GM19395 (cell line): ENCODE data around the gene IL4.
A peak's percentile ranks its signal among the peaks of the same experiment; 100 is the strongest.
"Not testable (repeated sequence)": the region's sequence is repeated elsewhere in the genome, so short reads cannot be mapped to it uniquely, and the experiment has no call there.

Source experiments
- ATAC-seq: cut with Tn5 transposase; IDR thresholded peaks from one replicate; pipeline ENCODE4 v1.9.1; 2021; ENCODE audit warnings: mild to moderate bottlenecking, moderate library complexity; ENCODE audit not compliant: unreplicated experiment

IL4 gene

DNA sequence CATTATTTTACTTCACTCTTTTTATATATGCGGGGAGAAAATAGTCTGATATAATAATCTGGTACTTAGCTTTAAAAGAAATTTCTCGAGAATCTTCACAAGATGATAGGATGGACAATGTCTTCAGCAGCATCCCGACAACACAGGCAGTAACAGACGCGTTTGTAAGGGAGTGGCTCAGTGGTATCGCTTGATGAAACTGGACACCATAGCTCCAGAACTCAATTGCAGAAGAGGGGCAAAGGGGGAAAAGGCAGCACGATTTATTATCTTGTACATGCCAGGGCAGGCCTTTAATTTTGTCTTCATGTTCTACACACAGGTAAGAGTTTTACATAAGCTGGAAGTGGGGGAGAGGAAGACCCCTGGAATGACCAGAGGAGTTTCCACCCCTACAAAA lies 15.7 kb downstream of the IL4 start:
- ATAC-seq, result no peak

DNA sequence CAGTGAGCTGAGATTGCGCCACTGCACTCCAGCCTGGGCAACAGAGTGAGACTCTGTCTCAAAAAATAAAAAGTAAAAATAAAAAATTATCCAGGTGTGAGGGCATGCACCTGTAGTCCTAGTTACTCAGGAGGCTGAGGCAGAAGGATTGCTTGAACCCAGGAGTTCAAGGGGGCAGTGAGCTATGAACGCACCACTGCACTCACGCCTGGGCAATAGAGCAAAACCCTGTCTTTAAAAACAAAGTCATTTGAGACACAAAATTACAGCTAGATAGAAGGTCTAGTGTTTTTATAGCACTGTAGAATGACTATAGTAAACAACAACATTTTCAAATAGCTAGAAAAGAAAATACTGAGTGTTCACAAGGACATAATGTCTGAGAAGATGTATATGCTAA lies 16.4 kb downstream of the IL4 start:
- no peak for ATAC-seq

DNA sequence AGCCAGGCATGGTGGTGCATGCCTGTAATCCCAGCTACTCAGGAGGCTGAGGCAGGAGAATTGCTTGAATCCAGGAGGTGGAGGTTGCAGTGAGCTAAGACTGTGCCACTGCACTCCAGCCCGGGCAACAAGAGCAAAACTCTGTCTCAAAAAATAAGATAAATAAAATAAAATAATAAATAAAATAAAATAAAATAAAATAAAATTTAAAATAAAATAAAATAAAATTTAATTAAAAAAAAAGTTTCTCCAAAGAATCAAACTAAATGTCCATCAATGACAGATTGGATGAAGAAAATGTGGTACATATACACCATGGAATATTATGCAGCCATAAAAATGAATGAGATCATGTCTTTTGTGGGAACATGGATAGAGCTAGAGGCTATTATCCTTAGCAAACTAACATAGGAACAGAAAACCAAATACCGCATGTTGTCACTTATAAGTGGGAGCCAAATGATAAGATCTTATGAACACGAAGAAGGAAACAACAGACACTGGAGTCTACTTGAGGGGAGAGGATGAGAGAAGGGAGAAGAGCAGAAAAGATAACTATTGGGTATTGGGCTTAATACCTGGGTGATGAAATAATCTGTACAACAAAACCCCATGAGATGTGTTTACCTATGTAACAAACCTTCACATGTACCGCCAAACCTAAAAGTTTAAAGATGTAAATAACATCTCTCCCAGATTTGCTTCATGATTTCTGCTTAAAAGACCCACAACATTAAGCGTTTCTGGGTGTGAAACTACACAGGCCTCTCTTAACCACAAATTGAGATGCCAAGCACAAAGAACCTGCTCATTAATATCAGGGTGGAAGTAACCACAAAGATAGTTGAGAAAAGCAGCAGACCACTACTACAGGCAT lies 18.2 kb downstream of the IL4 start:
- ATAC-seq, result not testable (repeated sequence)

DNA sequence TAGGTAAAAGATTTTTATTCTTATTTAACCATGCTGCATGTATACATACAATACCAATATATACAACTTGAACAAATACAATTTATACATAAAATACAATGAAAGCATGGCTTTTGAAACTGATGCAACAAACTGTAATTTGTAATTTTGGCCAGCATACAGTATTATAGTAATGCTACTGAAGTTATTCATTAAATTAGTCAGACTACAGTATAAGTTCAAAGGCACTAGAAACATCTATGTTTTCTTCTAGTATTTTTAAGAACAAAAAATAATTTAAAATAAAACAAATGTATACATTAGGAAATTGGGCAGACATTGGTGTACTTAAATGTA lies 18.8 kb downstream of the IL4 start:
- no peak for ATAC-seq

DNA sequence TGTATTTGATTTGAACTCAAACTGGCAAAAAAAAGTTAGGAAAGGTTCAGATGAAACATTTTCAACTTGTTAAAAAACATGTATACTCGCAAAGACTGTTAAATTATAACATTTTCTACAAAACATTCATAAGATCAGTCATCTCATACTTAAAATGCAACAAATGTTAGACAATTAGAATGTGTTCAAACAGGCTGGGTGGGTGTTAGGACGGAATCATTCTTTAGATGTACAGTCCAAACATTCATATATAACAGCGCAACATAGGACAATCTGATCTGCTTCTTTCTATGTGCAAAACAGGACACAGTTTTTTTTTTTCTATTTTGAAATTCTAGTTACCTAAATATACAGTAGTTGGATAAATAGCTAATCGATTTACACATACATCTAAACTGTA lies 22.2 kb downstream of the IL4 start:
- no peak for ATAC-seq

DNA sequence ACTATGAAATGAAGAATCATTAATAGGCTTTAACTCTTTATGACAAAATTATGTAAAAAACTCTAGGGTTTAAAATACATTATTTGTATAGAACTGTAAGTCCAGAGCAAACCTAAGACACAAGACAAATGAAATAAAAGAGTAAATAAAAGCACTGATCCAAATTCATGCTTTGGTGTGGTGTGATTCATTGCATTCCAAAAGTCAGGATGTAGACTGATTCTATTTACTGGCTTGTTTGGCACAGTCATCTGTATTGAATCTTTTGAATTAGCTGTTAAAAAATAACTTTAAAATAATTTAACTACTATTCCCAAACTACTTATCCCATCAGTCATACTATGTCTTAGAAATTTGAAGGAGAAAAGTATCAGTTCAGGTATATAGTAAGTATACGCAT lies 31.1 kb downstream of the IL4 start:
- no peak for ATAC-seq

DNA sequence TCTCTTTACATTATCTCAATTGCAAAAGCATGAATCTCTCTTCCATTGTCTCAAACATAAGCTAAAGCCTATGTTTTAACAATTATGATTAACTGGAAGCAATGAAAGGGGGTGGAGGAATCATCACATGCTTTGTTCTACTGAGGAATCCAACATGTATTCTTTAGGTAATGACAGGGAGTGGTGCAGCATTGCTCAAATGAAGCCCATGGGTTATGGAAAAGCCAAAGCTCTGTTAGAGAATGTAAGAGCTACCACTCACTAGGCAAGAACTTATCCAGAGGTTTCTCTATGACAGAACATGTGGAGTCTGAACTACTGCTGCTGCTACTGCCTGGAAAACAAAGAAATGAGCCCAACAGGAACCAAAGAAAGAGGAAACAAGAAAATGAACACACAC lies 34.9 kb downstream of the IL4 start:
- ATAC-seq, result no peak

DNA sequence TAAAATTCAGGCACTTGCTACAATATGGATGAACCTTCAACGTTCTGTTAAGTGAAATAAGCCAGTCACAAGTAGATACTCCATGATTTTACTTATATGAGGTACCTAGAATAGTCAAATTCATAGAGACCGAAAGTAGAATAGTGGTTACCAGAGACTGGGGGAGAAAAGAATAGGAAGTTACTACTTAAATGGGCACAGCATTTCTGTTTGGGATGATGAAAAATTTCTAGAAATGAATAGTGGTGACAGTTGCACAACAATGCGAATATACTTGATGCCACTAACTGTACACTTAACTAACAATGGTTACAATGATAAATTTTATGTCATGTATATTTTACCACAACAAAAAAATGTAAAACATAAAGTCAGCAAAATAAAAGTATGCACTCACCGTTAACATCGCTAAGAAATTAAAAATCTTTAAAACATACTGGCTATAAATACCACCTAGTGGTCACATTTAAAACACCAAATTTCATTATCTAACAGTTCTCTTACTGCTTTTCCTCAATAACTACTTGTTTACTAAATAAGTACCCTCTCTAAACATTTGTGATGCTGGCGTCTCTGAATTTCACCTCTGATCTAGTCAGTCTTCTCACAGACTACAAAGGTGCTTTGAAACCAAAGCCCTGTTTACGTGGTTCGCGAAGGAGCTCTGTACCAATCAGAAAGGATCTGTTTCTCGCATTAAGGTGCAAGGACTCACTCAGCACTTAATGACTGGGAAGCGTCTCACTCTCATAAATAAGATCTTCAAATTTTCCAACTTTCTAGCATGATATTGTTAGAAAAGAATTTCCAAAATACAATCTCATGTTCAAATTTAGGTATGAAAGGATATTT lies 40.9 kb downstream of the IL4 start:
- ATAC-seq, result peak; percentile 52

DNA sequence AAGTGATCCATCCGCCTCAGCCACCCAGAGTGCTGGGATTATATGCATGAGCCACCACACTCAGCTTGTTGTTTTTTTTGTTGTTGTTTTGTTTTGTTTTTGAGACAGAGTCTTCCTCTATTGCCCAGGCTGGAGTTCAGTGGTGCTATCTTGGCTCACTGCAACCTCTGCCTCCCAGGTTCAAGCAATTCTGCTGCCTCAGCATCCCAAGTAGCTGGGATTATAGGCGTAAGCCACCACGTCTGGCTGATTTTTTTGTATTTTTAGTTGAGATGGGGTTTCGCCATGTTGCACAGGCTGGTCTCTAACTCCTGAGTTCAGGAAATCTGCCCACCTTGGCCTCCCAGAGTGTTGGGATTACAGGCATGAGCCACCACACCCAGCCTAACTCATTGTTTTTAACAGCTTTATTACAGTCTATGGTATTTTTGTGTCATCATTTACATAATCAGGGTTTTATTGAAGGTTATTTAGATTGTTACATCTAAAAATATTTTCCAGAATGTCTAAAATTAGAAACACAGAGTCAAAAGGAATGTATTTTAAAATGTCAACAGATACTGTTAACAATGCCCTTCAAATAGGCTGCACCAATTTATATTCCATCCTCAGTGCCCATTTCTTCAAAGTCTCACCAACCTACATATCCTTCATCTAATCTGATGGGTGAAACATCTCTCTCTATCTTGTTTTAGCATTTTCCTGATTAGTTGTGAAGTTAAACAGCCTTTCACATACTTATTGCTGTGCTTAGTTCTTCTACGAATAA lies 44.9 kb downstream of the IL4 start:
- no peak for ATAC-seq

DNA sequence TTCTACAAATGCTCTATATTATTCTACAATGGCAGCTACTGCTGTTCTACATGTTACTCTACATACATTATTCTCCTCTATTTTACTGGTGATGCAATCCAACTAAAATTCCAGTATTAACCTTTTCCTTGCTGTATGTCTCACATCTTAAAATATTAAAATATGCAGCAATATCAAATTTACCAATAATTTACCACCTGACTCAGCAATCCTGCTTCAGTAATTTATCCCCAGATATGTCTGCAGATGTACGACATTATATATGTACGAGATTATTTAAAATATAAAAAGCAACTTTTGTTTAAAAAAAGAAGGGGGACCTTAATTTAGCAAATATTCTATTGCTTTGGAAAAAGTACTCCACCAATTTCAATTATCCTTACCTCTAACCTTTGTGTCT lies 52.0 kb downstream of the IL4 start:
- no peak for ATAC-seq

DNA sequence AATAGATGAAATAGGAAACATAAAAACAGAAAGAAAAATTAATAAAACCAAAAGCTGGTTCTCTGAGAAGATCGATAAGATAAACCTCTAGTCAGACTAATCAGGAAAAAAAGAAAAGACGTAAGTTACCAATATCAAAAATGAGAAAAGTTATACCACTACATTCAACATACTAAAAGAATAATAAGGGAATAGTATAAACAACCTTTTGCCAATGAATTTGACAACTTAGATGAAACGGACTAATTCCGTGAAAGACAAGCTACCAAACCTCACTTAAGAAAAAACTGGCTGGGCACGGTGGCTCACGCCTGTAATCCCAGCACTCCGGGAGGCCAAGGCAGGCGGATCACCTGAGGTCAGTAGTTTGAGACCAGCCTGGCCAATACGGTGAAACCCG lies 56.1 kb downstream of the IL4 start:
- ATAC-seq, result no peak
